Left renal pelvis (tissue), 4 donors: ENCODE measurements around the gene LILRA2. TPM values are rescaled to one million over a fixed set of nuclear protein-coding genes. Genes with fewer than 3 reads are reported as not detected.
"Not testable (repeated sequence)": the region's sequence is repeated elsewhere in the genome, so short reads cannot be mapped to it uniquely, and the experiment has no call there.

Experiments used
- DNase-seq, 4 donors: peaks; one replicate each; pipeline ENCODE4 v3.0.0-alpha.2; 2013; ENCODE audit warnings: low read depth in 4 of 4, low spot score in 3 of 4
- polyA plus RNA-seq, 4 donors: library from polyadenylated mRNA; unstranded; fragments of 120-200 nt; gene quantifications; one replicate each; pipeline ENCODE4 v1.2.1, GENCODE V29; 2013; ENCODE audit not compliant: insufficient read length in 4 of 4

The LILRA2 gene
- polyA plus RNA-seq, 4 donors, result 0.79 to 2.2 (median 1.1) TPM

DNA sequence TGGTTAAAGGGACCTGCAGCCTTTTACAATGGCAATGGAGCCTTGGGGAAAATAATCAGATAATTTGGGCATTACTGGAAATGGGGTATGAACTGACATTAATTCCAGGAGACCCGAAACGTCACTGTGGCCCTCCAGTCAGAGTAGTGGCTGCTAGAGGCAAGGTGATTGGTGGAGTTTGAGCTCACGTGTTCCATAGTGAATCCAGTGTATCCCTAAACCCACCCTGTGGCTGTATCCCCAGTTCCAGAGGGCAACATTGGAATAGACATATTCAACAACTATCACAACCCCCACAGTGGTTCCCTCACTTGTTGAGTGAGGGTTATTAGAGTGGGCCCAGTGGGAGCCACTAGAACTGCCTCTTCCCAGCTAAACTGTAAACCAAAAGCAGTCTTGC lies 3.3 kb upstream of the LILRA2 start:
- no peak for DNase-seq

DNA sequence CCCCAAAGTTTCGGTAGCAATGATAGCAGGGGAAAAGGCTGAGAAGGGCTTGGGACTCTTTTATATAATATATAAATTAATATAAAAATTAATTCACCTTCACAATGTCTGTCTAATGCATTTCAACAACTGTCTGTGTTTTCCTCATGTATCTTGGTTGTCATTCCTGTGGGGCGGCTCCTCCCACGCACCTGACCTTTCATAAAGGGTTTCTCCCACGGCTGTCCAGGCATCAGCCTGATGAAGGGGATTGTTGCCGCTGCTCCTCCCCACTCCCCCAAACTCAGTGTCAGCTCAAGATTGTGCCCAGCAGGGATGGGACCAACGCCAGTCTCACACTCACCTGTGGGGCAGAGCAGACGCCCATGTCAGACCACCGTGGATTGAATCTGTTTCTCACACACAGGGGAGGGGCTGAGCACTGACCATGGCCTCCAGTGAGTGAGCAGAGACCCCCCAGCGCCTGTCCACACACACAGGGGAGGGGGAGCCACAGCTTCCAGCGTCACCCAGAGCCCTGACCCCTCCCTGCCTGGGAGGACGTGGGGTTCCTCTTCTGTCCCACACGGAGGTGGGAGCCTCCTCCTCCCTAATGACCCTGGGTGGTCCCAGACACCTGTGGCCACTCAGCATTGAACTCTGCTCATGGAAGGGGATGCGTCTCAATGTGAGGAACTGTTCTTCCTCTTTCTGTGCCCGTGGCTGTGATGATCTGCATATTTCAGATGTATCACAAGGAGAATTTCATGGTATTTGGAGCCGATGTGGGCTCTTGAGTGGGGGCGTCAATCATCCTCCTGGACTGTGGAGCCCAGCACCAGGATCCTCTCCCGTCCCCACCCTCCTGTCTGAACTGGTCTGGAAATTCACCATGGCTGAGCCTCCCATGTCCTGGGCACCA lies 1.6 kb upstream of the LILRA2 start:
- not testable (repeated sequence) for DNase-seq

DNA sequence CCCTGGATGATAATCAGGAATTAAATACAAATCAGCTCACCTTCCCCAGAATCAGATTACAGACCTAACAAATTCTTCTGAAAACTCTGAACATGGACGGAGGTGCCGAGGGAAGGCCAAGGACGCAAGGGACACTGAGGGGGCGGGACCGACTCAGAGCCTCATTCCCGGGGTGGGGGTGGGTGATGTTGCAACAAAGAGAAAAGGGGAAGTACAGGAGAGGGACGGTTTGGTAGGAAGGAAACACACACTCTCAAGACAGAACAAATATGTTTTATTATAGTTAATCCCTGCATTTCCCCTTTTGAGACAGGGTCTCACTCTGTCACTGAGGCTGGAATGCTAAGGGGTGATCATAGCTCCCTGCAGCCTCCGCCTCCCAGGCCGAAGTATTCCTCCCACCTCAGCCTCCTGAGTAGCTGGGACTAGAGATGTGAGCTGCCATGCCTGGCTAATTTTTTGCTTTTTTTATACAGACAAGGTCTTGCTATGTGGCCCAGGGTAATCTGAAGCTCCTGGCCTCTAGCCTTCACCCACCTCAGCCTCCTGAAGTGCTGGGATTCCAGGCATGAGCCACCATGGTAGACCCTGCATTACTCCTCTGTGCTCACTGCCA lies 786 bp upstream of the LILRA2 start:
- DNase-seq, result no peak

DNA sequence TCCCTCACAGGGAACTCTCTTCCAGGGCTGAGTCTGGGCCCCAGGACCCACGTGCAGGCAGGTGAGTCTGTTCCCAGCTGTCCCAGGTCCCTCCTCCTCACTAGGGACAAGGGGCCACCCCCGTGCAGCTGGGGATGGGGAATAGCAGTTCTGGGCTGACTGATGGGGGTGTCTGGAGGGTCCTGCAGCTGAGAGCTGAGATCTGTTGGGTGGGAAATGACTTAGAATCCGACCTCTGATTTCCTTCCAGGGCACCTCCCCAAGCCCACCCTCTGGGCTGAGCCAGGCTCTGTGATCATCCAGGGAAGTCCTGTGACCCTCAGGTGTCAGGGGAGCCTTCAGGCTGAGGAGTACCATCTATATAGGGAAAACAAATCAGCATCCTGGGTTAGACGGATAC lies 461 bp downstream of the LILRA2 start:
- DNase-seq, result no peak

DNA sequence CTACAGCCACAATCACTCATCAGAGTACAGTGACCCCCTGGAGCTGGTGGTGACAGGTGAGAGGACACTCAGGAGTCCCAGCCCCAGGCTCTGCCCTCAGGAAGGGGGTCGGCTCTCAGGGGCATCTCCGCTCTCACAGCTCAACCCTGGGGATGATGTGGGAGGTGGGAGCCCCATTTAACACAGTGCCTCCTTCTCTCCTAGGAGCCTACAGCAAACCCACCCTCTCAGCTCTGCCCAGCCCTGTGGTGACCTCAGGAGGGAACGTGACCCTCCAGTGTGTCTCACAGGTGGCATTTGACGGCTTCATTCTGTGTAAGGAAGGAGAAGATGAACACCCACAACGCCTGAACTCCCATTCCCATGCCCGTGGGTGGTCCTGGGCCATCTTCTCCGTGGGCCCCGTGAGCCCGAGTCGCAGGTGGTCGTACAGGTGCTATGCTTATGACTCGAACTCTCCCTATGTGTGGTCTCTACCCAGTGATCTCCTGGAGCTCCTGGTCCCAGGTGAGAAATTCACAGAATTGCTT lies 1.0 kb downstream of the LILRA2 start:
- DNase-seq, result no peak

DNA sequence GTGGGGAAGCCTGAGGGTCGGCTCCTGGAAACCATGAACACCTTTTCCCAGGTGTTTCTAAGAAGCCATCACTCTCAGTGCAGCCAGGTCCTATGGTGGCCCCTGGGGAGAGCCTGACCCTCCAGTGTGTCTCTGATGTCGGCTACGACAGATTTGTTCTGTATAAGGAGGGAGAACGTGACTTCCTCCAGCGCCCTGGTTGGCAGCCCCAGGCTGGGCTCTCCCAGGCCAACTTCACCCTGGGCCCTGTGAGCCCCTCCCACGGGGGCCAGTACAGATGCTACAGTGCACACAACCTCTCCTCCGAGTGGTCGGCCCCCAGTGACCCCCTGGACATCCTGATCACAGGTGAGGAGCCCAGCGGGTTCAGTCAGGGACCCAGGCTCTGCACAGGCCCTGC lies 1.6 kb downstream of the LILRA2 start:
- not testable (repeated sequence) for DNase-seq

DNA sequence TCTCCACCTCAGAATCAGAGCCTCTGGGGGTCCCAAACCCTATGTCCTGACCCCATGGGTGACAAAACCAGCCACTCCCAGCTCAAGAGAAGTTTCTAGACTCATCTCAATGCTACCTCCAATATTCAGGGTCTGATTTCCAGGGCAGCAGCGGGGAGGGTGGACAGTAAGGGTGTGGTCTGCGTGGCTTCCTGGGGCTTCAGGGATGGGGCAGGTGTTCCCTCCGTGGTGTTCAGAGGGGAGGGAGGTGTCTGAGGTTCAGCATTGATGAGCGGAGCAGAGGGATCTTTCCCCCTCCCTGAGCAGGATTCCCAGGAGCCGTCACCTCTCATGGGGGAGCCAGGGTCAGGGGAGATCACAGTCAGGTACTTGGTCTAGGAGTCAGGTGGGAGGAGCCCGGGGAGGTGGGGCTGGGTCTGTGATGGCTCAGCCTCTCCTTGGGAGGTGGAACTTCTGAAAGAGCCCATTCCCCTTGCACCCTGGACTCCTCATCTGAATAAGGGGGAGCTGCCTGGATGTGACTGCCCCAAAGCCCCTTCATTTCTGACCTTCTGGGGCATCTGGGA lies 2.9 kb downstream of the LILRA2 start:
- no peak for DNase-seq

DNA sequence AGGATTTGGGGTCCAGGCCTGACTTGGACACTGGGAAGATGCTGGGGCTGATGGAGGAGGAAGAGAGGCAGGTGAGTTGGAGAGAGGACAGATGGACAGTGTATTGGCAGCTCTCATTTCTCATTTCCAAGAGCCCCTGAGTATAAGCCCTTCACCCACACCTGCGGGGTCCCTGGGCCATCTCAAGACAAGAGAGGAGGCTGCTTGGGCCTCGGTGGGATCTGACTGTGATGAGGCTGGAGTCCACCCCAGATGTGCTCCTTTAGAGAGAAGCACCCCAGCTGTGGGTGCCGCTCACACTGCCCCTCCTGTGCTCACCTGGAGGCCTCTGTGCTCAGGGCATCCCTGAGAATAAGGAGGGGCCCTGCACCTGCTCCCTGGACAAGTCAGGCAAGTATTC lies 3.7 kb downstream of the LILRA2 start:
- no peak for DNase-seq

DNA sequence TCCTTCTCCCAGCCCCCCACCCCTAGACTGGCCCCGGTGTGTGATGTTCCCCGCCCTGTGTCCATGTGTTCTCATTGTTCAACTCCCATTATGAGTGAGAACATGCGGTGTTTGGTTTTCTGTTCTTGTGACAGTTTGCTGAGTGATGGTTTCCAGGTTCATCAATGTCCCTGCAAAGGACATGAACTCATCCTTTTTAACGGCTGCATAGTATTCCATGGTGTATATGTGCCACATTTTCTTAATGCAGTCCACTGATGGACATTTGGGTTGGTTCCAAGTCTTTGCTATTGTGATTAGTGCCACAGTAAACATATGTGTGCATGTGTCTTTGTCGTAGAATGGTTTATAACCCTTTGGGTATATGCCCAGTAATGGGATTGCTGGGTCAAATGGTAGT lies 4.7 kb downstream of the LILRA2 start:
- DNase-seq, result not testable (repeated sequence)

DNA sequence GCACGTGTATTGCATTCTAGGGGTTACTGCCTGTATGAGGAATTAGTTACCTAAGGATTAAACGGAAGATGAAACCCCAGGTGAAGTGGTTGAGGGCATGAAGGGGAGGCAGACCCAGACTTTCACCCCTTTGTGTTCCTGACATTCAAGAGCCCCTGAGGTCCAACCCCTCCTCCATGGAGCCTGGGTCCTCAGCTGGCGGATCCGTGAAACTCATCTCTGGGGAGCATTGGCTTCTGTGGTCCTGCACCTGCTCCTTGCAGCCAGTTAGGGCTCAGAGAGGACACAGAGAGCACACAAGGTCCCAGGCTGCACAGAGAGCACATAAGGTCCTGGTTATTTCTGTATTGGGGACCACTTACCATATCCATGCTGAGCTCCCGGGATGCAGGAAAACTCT lies 12.8 kb downstream of the LILRA2 start:
- no peak for DNase-seq

DNA sequence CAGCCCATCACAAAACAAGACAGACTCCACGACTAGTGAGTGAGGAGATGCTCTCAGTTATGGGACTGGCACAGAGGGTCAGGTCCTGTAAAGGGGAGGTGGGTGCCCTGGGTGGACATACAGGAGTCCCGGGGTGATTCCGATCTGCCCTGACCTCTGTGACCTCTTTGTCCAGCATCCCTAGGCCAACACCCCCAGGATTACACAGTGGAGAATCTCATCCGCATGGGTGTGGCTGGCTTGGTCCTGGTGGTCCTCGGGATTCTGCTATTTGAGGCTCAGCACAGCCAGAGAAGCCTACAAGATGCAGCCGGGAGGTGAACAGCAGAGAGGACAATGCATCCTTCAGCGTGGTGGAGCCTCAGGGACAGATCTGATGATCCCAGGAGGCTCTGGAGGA lies 13.4 kb downstream of the LILRA2 start:
- DNase-seq, result no peak

DNA sequence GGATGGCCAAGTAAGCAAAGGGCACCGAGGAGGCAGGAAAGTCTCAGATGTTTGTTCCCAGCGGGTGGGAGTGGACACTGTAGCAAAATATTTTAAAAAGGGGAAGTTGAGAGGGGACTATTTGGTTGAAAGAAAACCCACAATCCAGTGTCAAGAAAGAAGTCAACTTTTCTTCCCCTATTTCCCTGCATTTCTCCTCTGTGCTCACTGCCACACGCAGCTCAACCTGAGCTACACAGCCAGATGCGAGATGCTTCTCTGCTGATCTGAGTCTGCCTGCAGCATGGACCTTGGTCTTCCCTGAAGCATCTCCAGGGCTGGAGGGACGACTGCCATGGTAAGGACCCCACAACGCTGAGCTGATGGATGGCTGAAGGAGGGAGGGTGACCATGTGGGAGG lies 19.9 kb downstream of the LILRA2 start, which contains the start of gene LILRA1:
Gene LILRA1 (plus strand): TSS at position 188 of the 400 bp plus-strand sequence. CDS start 613 bp downstream, outside the sequence.
- DNase-seq, result not testable (repeated sequence)

DNA sequence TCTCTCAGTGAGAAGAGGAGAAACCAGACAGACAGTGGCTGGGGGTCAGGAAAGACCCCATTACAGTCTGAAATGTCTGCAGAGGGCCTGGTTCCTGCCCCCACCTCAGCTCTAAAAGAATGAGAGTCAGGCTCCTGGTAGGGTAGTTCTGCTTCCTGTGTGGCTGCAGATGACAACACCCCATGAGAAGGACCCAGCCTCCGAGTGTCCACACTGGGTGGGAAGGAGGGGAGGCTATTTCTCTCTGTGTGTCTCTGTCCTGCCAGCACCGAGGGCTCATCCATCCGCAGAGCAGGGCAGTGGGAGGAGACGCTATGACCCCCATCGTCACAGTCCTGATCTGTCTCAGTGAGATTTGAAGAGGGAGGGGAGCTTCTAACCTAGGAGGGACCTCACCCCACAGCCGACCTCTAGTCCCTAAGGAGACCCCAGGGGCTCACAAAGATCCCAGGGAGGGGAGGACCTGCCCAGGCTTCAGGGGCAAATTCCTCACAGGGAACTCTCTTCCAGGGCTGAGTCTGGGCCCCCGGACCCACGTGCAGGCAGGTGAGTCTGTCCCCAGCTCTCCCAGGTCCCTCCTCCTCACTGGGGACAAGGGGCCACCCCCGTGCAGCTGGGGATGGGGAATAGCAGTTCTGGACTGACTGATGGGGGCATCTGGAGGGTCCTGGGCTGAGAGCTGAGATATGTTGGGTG lies 20.5 kb downstream of the LILRA2 start:
- not testable (repeated sequence) for DNase-seq

DNA sequence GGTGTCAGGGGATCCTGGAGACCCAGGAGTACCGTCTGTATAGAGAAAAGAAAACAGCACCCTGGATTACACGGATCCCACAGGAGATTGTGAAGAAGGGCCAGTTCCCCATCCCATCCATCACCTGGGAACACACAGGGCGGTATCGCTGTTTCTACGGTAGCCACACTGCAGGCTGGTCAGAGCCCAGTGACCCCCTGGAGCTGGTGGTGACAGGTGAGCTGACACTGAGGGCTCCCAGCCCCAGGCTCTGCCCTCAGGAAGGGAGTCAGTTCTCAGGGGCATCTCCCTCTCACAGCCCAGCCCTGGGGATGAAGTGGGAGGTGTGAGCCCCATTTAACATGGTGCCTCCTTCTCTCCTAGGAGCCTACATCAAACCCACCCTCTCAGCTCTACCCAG lies 21.1 kb downstream of the LILRA2 start:
- no peak for DNase-seq

DNA sequence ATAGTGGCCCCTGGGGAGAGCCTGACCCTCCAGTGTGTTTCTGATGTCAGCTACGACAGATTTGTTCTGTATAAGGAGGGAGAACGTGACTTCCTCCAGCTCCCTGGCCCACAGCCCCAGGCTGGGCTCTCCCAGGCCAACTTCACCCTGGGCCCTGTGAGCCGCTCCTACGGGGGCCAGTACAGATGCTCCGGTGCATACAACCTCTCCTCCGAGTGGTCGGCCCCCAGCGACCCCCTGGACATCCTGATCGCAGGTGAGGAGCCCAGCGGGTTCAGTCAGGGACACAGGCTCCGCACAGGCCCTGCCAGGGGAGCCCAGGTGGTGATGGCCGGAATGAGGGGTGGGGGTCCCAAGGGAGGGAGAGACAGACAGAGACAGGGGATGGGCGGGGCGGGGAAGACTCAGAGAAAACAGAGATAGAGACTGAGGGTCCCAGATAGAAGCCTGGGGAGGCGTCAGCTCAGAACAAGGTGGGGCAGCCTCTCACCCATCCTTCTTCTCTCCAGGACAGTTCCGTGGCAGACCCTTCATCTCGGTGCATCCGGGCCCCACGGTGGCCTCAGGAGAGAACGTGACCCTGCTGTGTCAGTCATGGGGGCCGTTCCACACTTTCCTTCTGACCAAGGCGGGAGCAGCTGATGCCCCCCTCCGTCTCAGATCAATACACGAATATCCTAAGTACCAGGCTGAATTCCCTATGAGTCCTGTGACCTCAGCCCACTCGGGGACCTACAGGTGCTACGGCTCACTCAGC lies 22.3 kb downstream of the LILRA2 start:
- not testable (repeated sequence) for DNase-seq

DNA sequence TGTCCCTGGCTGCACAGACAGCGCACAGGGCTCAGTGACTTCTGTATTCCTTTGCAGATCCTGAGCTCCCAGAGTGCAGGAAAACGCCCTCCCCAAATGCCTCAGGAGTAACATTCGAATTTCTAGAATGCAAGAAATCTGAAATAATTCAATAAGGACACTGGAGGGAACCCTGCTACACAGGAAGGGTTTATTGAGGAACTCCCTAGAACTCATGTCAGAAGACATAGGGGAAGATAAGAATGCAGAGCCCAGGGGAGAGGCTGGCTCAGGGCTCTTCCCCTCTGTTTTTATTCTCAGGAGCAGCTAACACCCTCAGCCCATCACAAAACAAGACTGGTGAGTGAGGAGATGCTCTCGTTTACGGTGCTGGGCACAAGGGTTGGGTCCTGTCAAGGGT lies 26.6 kb downstream of the LILRA2 start:
- DNase-seq, result no peak

DNA sequence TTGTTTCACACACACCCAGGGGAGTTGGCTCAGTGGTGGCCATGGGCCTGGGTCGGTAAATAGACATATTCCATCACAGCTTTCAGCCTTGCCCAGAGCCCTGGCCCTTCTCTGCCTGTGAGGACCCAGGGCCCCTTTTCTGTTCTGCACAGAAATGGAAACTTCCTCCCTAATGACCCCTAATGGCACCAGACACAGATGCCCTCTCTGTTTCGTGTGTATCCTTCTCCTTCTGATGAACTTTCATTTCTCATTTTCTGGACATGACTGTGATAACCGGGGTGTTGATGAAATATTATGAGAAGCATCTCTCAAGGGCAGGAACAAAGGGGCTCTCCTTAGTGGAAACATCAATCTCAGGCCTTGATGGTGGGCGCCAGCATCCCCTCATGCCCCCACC lies 32.6 kb downstream of the LILRA2 start:
- DNase-seq, result no peak

DNA sequence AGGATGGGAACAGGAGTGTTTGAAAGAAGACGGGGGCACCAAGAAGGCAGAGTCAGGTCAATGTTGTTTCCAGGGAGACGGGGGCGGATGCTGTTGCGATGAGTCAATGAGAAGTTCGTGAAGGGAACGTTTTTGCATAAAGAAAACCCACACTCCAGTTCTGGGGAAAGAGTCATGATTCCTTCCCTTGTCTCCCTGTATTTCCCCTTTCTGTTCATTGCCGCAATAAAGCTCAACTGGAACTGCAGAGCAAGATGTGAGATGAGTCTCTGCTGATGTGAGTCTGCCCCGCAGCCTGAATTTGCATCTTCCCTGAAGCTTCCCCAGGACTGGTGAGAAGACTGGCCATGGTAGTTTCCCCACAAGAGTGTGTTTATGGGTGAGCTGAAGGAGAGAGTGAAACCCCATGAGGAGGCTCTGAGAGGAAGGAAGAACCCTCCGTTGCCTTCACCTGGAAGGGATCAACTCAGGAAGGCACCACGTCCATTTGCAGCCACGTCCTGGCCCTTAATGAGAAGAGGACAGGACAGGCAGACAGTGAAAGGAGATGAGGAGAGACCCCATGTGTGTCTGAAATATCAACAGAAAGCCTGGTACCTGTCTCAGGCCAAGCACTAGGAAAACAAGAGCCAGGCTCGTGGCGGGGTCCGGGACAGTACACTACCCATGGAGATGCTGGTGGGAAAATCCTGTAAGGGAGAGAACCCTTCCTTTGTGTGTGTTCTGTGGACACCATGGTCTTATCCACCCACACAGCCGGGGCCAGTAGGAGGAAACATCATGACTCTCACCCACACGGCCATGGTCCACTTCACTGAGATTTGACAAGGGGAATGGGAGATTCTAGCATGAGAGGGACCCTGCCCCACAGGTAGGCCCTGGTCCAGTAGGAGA lies 33.5 kb downstream of the LILRA2 start:
- DNase-seq, result no peak

DNA sequence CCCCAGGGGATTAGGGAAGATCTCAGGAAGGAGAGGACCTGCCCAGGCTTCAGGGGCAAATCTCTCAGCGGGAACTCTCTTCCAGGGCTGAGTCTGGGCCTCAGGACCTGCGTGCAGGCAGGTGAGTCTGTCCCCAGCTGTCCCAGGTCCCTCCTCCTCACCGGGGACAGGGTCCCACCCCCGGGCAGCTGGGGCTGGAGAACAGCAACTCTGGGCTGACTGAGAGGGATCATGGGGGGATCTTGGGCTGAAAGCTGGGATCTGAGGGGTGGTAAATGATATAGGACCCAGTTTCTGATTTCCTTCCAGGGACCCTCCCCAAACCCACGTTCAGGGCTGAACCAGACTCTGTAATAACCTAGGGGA lies 34.2 kb downstream of the LILRA2 start:
- DNase-seq, result no peak
